Effector memory CD4-positive, alpha-beta T cell (primary cell): Measurements from ENCODE around the gene FUT8.

ENCODE experiments used
- DNase-seq, 3 donors: peaks; one replicate each; pipeline ENCODE4 v3.0.0-alpha.2; 2020
- H3K27ac ChIP-seq: 2 replicates; pipeline ENCODE4 v1.7.0; 2013; ENCODE audit warnings: mild to moderate bottlenecking, low read length, moderate library complexity; ENCODE audit not compliant: insufficient read depth, poor library complexity, severe bottlenecking
- H3K27me3 ChIP-seq: replicated peaks from 2 replicates; pipeline ENCODE4 v1.7.0; 2013; ENCODE audit warnings: mild to moderate bottlenecking, low read length; ENCODE audit not compliant: insufficient read depth, control insufficient read depth, poor library complexity, severe bottlenecking
- H3K36me3 ChIP-seq: 2 replicates; pipeline ENCODE4 v1.7.0; 2013; ENCODE audit warnings: mild to moderate bottlenecking, low read length, moderate library complexity; ENCODE audit not compliant: control insufficient read depth, insufficient read depth
- H3K4me1 ChIP-seq: 2 replicates; pipeline ENCODE4 v1.7.0; 2013; ENCODE audit warnings: low read length, mild to moderate bottlenecking; ENCODE audit not compliant: control insufficient read depth, insufficient read depth, poor library complexity, severe bottlenecking
- H3K4me3 ChIP-seq: 2 replicates; pipeline ENCODE4 v1.7.0; 2013; ENCODE audit warnings: low read length, low read depth, mild to moderate bottlenecking; ENCODE audit not compliant: insufficient read depth, poor library complexity, severe bottlenecking
- H3K9me3 ChIP-seq: 2 replicates; pipeline ENCODE4 v1.7.0; 2013; ENCODE audit warnings: mild to moderate bottlenecking, low read length, moderate library complexity; ENCODE audit not compliant: control insufficient read depth

Gene FUT8

DNA sequence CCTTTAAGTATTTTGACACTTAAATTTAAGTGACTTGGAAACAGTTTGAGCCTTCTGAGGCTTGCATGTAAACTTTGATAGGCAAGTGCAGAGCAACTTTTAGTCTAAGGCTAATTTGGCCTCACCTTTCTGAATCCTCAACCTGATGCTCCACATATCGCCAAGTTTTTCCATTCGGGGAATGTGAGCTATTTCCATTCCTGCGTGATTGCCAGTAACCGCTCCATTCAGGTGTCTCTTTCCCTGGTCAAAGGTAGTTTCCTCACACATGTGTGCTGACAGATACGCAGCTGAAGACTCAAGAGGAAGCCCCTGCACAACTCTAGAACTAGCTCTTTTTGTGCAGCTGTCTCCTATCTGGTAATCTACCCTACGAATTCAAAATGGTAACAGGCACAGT, 25.4 kb upstream of the FUT8 start:
- DNase-seq, result no peak
- Histone ChIP-seq H3K27ac (no peak overlapping the region), H3K36me3 (no peaks in the 10 kb centered on the region), H3K4me1 (no peaks in the 10 kb centered on the region), H3K9me3 (no peaks in the 10 kb centered on the region), H3K4me3 (no peak overlapping the region), H3K27me3 (no peaks in the 10 kb centered on the region)

DNA sequence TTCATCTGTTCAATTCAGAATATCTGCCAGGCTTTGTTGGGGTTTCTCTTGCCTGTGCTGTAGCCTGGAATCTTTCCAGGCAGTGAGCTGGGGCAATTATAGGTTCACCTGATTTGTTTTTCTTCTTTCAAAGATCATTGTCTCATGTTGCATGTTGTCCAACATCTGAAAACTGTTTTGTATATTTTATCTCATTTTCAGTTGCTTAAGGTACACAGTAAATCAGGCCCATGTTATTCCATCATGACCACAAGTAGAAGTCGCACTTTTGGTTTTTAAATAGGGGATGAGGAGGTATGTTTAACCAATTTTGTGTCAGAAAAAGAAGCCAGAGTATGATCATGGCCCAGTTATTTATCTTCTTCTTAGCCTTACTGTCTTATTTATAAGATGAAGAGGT, 24.9 kb upstream of the FUT8 start:
- H3K4me3 ChIP-seq, result no peak overlapping the region
- H3K36me3 ChIP-seq, result no peaks in the 10 kb centered on the region
- H3K27ac ChIP-seq, result no peak overlapping the region
- H3K9me3 ChIP-seq, result no peaks in the 10 kb centered on the region
- DNase-seq, result no peak
- no peaks in the 10 kb centered on the region for H3K27me3 ChIP-seq
- no peaks in the 10 kb centered on the region for H3K4me1 ChIP-seq

GRCh38 chr14:65392296-65392695, 20.2 kb upstream of the FUT8 start:
- Histone ChIP-seq H3K36me3 (no peaks in the 10 kb centered on the region), H3K4me3 (no peak overlapping the region), H3K27me3 (no peaks in the 10 kb centered on the region), H3K27ac (no peak overlapping the region), H3K4me1 (no peaks in the 10 kb centered on the region), H3K9me3 (no peaks in the 10 kb centered on the region)
- no peak for DNase-seq

GRCh38 chr14:65396082-65396910, 16.2 kb upstream of the FUT8 start:
- H3K27me3 ChIP-seq, result no peaks in the 10 kb centered on the region
- H3K4me1 ChIP-seq, result no peaks in the 10 kb centered on the region
- H3K9me3 ChIP-seq, result no peaks in the 10 kb centered on the region
- no peak overlapping the region for H3K4me3 ChIP-seq
- no peak overlapping the region for H3K27ac ChIP-seq
- H3K36me3 ChIP-seq, result no peaks in the 10 kb centered on the region
- DNase-seq, result no peak

- DNase-seq, result no peak
- H3K4me3 ChIP-seq, result no peak overlapping the region
- H3K9me3 ChIP-seq, result no peaks in the 10 kb centered on the region
- H3K4me1 ChIP-seq, result no peaks in the 10 kb centered on the region
- no peak overlapping the region for H3K27ac ChIP-seq
- H3K27me3 ChIP-seq, result no peaks in the 10 kb centered on the region
- no peaks in the 10 kb centered on the region for H3K36me3 ChIP-seq
These were observed 9.3 kb upstream of the FUT8 start for GRCh38 chr14:65403231-65403630.

GRCh38 chr14:65408113-65408512, 4.4 kb upstream of the FUT8 start:
- Histone ChIP-seq H3K4me1 (peaks cover 7% of the 10 kb centered on the region), H3K9me3 (no peaks in the 10 kb centered on the region), H3K4me3 (no peak overlapping the region), H3K27me3 (no peaks in the 10 kb centered on the region), H3K27ac (no peak overlapping the region), H3K36me3 (no peaks in the 10 kb centered on the region)
- DNase-seq, result no peak

DNA sequence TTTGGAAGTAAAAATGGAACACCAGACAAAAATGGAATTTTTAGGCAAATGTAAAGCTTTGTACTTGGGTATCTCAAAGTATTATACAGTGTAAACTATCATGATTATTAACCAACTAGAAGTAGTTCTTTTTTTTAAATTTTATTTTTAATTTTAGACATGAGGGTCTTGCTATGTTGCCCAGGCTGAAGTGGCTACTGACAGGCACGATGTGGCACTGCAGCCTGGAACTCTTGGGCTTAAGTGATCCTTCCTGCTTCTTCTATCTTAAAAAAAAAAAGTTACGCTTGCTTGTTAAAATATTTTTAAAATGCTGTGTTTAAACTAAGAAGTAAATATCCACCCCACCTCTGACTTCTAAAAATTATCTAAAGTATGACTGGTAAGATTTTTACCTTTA, 1.9 kb upstream of the FUT8 start:
- no peak overlapping the region for H3K27ac ChIP-seq
- no peak for DNase-seq
- no peaks in the 10 kb centered on the region for H3K9me3 ChIP-seq
- H3K4me1 ChIP-seq, result peaks cover 14% of the 10 kb centered on the region
- no peaks in the 10 kb centered on the region for H3K36me3 ChIP-seq
- no peaks in the 10 kb centered on the region for H3K27me3 ChIP-seq
- H3K4me3 ChIP-seq, result no peak overlapping the region

DNA sequence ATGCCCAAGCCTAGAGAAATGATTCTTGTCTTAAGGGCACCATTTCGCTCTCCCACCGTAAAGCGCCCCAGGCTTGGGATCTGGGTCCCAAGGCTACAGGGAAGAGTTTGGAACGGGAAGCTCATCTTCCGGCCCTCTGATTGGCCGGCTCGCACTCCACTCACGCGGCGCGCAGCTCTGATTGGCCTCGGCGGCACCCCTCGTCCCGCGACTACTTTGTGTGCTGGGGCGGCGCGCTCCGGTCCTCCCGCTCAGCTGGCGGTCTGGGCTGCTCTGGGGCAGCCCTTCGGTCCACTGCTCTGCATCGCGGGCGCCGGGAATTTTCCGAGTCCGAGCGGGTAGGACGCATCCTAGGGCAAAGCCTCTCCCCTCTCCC, 886 bp upstream of the FUT8 start:
- Histone ChIP-seq H3K27ac (peak overlapping the region; percentile 79), H3K4me3 (peak overlapping the region; percentile 99), H3K27me3 (no peaks in the 10 kb centered on the region), H3K4me1 (peaks cover 14% of the 10 kb centered on the region), H3K36me3 (no peaks in the 10 kb centered on the region), H3K9me3 (no peaks in the 10 kb centered on the region)
- DNase-seq, result peak; percentile 58 to 75 (median 65)

DNA sequence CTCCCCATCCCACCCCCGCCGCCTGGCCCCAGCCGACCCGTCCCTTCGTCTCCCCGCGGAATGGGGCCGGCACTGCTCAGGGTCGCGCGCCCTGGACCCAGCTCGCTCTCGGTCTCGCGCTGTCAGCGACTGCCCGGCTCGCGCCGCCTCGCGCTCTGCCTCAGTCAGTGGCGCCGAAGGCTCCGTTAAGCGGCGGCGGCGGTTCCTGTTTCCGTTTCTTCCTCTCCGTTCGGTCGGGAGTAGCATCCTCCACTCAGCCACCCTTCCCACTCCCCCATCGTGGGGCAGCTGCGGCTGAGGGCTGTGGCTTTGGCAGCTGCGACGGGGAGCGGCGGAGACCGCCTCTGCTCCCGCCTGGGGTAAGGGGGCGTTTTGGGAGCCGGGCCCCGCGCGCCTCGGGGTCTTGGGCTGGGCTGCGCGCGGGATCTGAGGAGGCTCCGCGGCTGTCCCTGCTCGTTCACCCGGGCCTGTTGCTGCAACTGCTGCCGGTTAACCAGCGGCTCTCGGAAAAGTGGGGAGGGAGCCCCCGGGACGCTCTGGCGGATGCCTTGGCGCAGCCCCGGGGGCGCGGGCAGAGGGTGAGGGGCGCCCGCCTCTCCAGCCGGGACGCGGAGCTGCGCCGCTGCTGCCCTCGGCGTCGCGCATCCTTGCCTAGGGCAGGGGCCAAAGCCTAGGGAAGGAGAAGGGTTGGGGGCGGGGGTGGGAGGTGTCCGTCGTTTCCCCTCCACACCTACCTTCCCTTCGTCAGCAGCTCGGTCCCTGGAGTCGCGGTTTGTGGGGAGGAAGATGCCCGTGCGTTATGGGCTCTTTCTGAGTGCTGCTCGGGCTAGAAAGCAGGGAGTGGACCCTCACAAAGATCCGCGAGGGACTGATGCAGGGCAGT, 567 bp downstream of the FUT8 start:
- Histone ChIP-seq H3K27me3 (no peaks in the 10 kb centered on the region), H3K4me1 (peaks cover 14% of the 10 kb centered on the region), H3K36me3 (no peaks in the 10 kb centered on the region), H3K9me3 (no peaks in the 10 kb centered on the region), H3K27ac (peak overlapping the region; percentile 68), H3K4me3 (peak overlapping the region; percentile 99)
- peak; percentile 5 to 61 (median 35) for DNase-seq

GRCh38 chr14:65413739-65414045, 1.2 kb downstream of the FUT8 start:
- no peaks in the 10 kb centered on the region for H3K9me3 ChIP-seq
- peaks cover 14% of the 10 kb centered on the region for H3K4me1 ChIP-seq
- H3K27me3 ChIP-seq, result no peaks in the 10 kb centered on the region
- H3K4me3 ChIP-seq, result peak overlapping the region; percentile 99
- no peaks in the 10 kb centered on the region for H3K36me3 ChIP-seq
- no peak for DNase-seq
- peak overlapping the region; percentile 68 for H3K27ac ChIP-seq
